T-helper 2 cell treated with Interferon-gamma antibody and Interleukin-4, amounts not matched to agents 100 ng/mL and 5 ng/mL, for 36 hours (primary cell): ENCODE measurements around the gene OR8K5. TPM values are rescaled to one million over a fixed set of nuclear protein-coding genes. Genes with fewer than 3 reads are reported as not detected.
"Not testable (repeated sequence)": the region's sequence is repeated elsewhere in the genome, so short reads cannot be mapped to it uniquely, and the experiment has no call there.

Source experiments
- intact Hi-C: fragments of 100-400 bp; cut with micrococcal nuclease; formaldehyde crosslinking; loops from one replicate; pipeline ENCODE4 v1.15.1; 2023
- total RNA-seq: library from RNA; stranded (reverse); gene quantifications from 2 replicates; pipeline ENCODE4 v1.2.3, GENCODE V29; 2022

OR8K5 gene, protein sequence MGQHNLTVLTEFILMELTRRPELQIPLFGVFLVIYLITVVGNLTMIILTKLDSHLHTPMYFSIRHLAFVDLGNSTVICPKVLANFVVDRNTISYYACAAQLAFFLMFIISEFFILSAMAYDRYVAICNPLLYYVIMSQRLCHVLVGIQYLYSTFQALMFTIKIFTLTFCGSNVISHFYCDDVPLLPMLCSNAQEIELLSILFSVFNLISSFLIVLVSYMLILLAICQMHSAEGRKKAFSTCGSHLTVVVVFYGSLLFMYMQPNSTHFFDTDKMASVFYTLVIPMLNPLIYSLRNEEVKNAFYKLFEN
- not detected in 2 replicates for total RNA-seq

GRCh38 chr11:56160217-56160616 lies at the start of gene OR8K5:
TSS of gene OR8K5 (minus strand) at chr11:56160317. CDS start at chr11:56160317, 0 bp downstream.
- intact Hi-C loops: no loop called here

- intact Hi-C loops: no loop called here
These were observed 47.7 kb upstream of the OR8K5 start for GRCh38 chr11:56207790-56208189.

GRCh38 chr11:56197367-56197766 lies 37.2 kb upstream of the OR8K5 start:
- intact Hi-C loops: no loop called here

GRCh38 chr11:56196705-56197104 lies 36.6 kb upstream of the OR8K5 start:
- intact Hi-C loops: no loop called here

DNA sequence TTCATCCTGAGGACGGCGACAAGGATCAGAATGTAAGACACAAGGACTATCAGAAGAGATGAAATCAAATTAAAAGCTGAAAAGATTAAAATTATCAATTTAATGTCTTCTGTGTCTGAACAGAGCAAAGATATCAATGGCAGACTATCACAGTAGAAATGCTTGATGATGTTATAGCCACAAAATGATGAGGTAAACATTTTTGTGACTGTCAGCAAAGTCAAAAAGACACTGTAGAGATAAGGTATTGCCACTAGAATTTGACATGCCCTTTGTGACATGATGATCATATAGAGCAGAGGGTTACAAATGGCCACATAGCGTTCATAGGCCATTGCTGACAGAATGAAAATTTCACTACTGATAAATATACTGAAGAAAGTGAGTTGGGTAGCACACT lies 28.5 kb upstream of the OR8K5 start:
- intact Hi-C loops: no loop called here

DNA sequence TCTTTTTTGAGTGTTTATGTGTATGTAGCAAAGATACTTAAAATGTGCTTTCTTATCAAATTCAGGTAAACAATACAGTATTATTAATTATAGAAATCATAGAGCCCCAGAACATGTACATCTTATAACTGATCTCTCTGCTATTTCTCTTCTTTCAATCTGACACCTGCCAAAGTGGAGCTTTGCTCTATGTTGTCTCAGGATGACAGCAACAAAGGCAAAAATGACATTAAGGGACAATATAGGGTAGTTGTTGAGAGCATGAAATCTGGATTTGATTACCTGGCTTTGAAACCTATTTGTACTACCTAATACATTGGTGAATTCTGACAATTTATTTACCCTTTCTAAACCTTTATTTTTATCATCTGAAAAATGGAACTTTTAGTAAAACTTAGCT lies 23.3 kb upstream of the OR8K5 start:
- intact Hi-C loops: no loop called here

DNA sequence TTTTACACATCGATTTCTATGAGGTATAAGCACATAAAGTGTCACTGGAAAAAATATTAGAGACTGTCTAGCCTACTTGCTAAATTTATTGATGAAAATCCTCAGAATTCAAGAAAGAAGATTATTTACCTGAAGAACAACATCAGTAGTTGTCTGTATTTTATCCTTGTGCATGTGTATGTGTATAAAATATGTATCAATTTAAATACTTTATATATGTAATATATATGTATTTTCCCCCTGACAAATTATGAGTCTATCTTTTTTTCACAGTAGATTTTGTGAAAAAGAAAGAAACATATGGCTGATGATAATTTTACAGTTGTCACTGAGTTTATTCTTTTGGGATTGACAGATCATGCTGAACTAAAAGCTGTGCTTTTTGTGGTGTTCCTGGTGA lies 16.2 kb upstream of the OR8K5 start, which contains the start of gene OR5J2:
Gene OR5J2, plus strand, starts transcription at position 301 of the 400 bp plus-strand sequence. Its CDS starts 0 bp downstream, at position 301.
- intact Hi-C loops: no loop called here

GRCh38 chr11:56172256-56172830 lies 12.2 kb upstream of the OR8K5 start:
- intact Hi-C loops: no loop called here

DNA sequence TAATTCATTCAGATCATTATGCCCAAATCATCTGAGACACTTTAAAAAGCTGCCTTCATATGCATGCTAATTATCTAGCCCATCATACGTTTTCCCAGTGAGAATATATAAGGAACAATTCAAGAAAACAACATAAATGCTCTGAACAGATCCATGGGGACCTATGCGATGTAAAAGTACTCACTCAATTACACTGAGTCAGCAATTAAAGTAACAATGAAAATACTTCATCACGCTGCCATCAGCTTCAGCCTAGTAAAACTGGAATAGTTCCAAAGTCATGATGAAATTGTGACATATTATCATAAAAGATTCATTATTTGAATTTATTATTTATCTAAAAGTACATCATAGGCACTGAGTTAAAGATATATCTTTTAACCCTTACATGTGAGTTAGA lies 3.7 kb upstream of the OR8K5 start:
- intact Hi-C loops: no loop called here

- intact Hi-C loops: no loop called here
These were observed 7.8 kb downstream of the OR8K5 start for GRCh38 chr11:56152333-56152732.

GRCh38 chr11:56151376-56151775 lies 8.7 kb downstream of the OR8K5 start:
- intact Hi-C loops: no loop called here

GRCh38 chr11:56143681-56144080 lies 16.4 kb downstream of the OR8K5 start:
- intact Hi-C loops: not testable (repeated sequence)

- intact Hi-C loops: no loop called here
These were observed 19.9 kb downstream of the OR8K5 start, which contains the start of gene OR8J3 for GRCh38 chr11:56140151-56140661. TSS of gene OR8J3 (minus strand) at chr11:56140201. CDS start at chr11:56137718, 2,483 bp downstream.

GRCh38 chr11:56122073-56122472 lies 38.0 kb downstream of the OR8K5 start, which contains the start of gene OR8H3:
TSS of gene OR8H3 (plus strand) at chr11:56122373. CDS start at chr11:56122373, 0 bp downstream.
- intact Hi-C loops: no loop called here

Other genes with a start within 250 kb of the OR8K5 start
- gene OR5W2, start 245.7 kb downstream of the OR8K5 start, total RNA-seq: not detected in 2 replicates
- not detected in 2 replicates for gene OR5I1, start 223.9 kb downstream of the OR8K5 start, total RNA-seq
- gene OR10AG1, start 190.4 kb downstream of the OR8K5 start, total RNA-seq: not detected in 2 replicates
- gene OR5F1, start 165.7 kb downstream of the OR8K5 start, total RNA-seq: not detected in 2 replicates
- gene OR5AS1, start 132.7 kb downstream of the OR8K5 start, total RNA-seq: not detected in 2 replicates
- gene OR8I2, start 67.0 kb downstream of the OR8K5 start, total RNA-seq: not detected in 2 replicates
- gene OR8H2, start 56.6 kb downstream of the OR8K5 start, total RNA-seq: not detected in 2 replicates
- not detected in 2 replicates for gene OR8H3, start 37.9 kb downstream of the OR8K5 start, total RNA-seq
- not detected in 2 replicates for gene OR8J3, start 20.1 kb downstream of the OR8K5 start, total RNA-seq
- gene OR5J2, start 16.3 kb upstream of the OR8K5 start, total RNA-seq: not detected in 2 replicates
- gene OR5T2, start 73.9 kb upstream of the OR8K5 start, total RNA-seq: not detected in 2 replicates
- not detected in 2 replicates for gene OR5T3, start 91.9 kb upstream of the OR8K5 start, total RNA-seq
- gene OR5T1, start 113.8 kb upstream of the OR8K5 start, total RNA-seq: not detected in 2 replicates
- gene OR8H1, start 131.9 kb upstream of the OR8K5 start, total RNA-seq: not detected in 2 replicates
- gene OR8K3, start 154.8 kb upstream of the OR8K5 start, total RNA-seq: not detected in 2 replicates
- gene OR8K1, start 185.7 kb upstream of the OR8K5 start, total RNA-seq: not detected in 2 replicates
- gene OR8J1, start 194.0 kb upstream of the OR8K5 start, total RNA-seq: not detected in 2 replicates
- gene OR8U1, start 215.3 kb upstream of the OR8K5 start, total RNA-seq: not detected in 2 replicates